GM12878 (cell line): ENCODE measurements around the gene ARHGAP15. TPM values are rescaled to one million over a fixed set of nuclear protein-coding genes. Genes with fewer than 3 reads are reported as not detected.

ENCODE experiments used
- ATAC-seq: fragments of 200-7000 bp; cut with Tn5 transposase; 3 replicates; pipeline ENCODE4 v1.9.1; 2020; ENCODE audit warnings: mild to moderate bottlenecking, moderate library complexity
- BruUV-seq: library from RNA; stranded (reverse); fragments of 400-500 nt; replicated peaks from 2 replicates; lab custom pipeline; 2021; lab: Mats Ljungman, UMichigan
- CTCF ChIA-PET: fragments of 300-600 bp; sonication (Branson Sonifier 250); formaldehyde crosslinking; extraction: SDS; loops from one replicate; lab custom pipeline; 2021; ENCODE audit warnings: inconsistent platforms; lab: Yijun Ruan, JAX
- POLR2A ChIA-PET: fragments of 350-600 bp; formaldehyde crosslinking; extraction: SDS; loops from one replicate; lab custom pipeline; 2021; ENCODE audit warnings: inconsistent platforms; lab: Charles Lee
- RAD21 ChIA-PET: fragments of 300-600 bp; sonication (Branson Sonifier 250); formaldehyde crosslinking; loops from one replicate; lab custom pipeline; 2023; ENCODE audit warnings: antibody characterized with exemption; ENCODE audit not compliant: unreplicated experiment; lab: Charles Lee
- SMC1A ChIA-PET: fragments of 300-600 bp; sonication (Branson Sonifier 250); formaldehyde crosslinking; loops from one replicate; lab custom pipeline; 2023; ENCODE audit not compliant: unreplicated experiment, uncharacterized antibody; lab: Charles Lee
- DNase-seq: peaks from one replicate; pipeline ENCODE4 v3.0.0-alpha.2; 2011; ENCODE audit warnings: low read depth, low spot score
- FAIRE-seq: peaks from 3 replicates; lab custom pipeline; 2011; peaks lifted over from hg19 to GRCh38; lab: Jason Lieb, UNC
- H2AFZ ChIP-seq: 2 replicates; pipeline ENCODE4 v1.6.0; 2011; ENCODE audit warnings: low read depth, low read length, control low read depth; ENCODE audit not compliant: control insufficient read depth
- H3K27ac ChIP-seq: 2 replicates; pipeline ENCODE4 v1.5.1; 2011; ENCODE audit warnings: control low read depth; ENCODE audit not compliant: control insufficient read depth, insufficient read depth
- H3K27me3 ChIP-seq, 2 experiments: replicated peaks in 1 of 2; 2 replicates each; pipeline versions ENCODE4 v1.6.0 to v1.6.1; 2011; ENCODE audit warnings: low read length in 1 of 2; ENCODE audit not compliant: control insufficient read depth in 2 of 2, insufficient read depth in 2 of 2
- H3K36me3 ChIP-seq, 2 experiments: 2 replicates each; pipeline ENCODE4 v1.5.1; 2011; ENCODE audit warnings: low read length in 1 of 2; ENCODE audit not compliant: control insufficient read depth in 2 of 2, insufficient read depth in 2 of 2
- H3K4me1 ChIP-seq: 2 replicates; pipeline ENCODE4 v1.6.1; 2011; ENCODE audit warnings: mild to moderate bottlenecking, low read length, moderate library complexity, mixed read lengths; ENCODE audit not compliant: control insufficient read depth, insufficient read depth
- H3K4me2 ChIP-seq: 2 replicates; pipeline ENCODE4 v1.6.0; 2011; ENCODE audit warnings: control low read depth; ENCODE audit not compliant: control insufficient read depth, insufficient read depth
- H3K4me3 ChIP-seq: fragments of 200-600 bp; sonication (generic); 2 replicates; pipeline ENCODE4 v1.5.1; 2016
- H3K79me2 ChIP-seq: 2 replicates; pipeline ENCODE4 v1.6.0; 2011; ENCODE audit warnings: low read length; ENCODE audit not compliant: control insufficient read depth, insufficient read depth
- H3K9ac ChIP-seq: 2 replicates; pipeline ENCODE4 v1.8.0; 2011; ENCODE audit warnings: low read length, control low read depth, mixed read lengths; ENCODE audit not compliant: control insufficient read depth, insufficient read depth
- H3K9me3 ChIP-seq: replicated peaks from 3 replicates; pipeline ENCODE4 v1.5.1; 2011; ENCODE audit warnings: mild to moderate bottlenecking, low read length; ENCODE audit not compliant: control insufficient read depth, insufficient read depth
- H4K20me1 ChIP-seq: 2 replicates; pipeline ENCODE4 v1.6.0; 2011; ENCODE audit not compliant: control insufficient read depth, insufficient read depth
- JUND ChIP-seq: IDR thresholded peaks from 2 replicates; pipeline ENCODE4 v1.6.1; 2012; ENCODE audit warnings: low read depth, mild to moderate bottlenecking, low read length, improper control_type of control experiment, moderate library complexity
- MXI1 ChIP-seq: fragments of 150-350 bp; IDR thresholded peaks from 2 replicates; pipeline ENCODE4 v1.6.1; 2011; ENCODE audit warnings: low read depth, mild to moderate bottlenecking, inconsistent platforms, low read length, improper control_type of control experiment
- NR2C1 ChIP-seq: fragments of 450-650 bp; IDR thresholded peaks from 2 replicates; pipeline ENCODE4 v1.6.1; 2017; ENCODE audit warnings: antibody characterized with exemption, mild to moderate bottlenecking, moderate library complexity
- PKNOX1 ChIP-seq: fragments of 450-650 bp; IDR thresholded peaks from 2 replicates; pipeline ENCODE4 v1.6.1; 2016; ENCODE audit warnings: mild to moderate bottlenecking
- RB1 ChIP-seq: fragments of 450-650 bp; formaldehyde crosslinking; IDR thresholded peaks from 2 replicates; pipeline ENCODE4 v1.6.1; 2017; ENCODE audit warnings: mild to moderate bottlenecking, borderline replicate concordance
- RELA ChIP-seq: fragments of 450-650 bp; IDR thresholded peaks from 2 replicates; pipeline ENCODE4 v1.8.0; 2014; ENCODE audit warnings: borderline replicate concordance; ENCODE audit not compliant: partially characterized antibody
- SIN3A ChIP-seq: IDR thresholded peaks from 2 replicates; pipeline ENCODE4 v1.6.1; 2012; ENCODE audit warnings: low read depth, low read length, improper control_type of control experiment
- SKIL ChIP-seq: fragments of 450-650 bp; IDR thresholded peaks from 2 replicates; pipeline ENCODE4 v1.6.1; 2017; ENCODE audit warnings: mild to moderate bottlenecking, low read depth, inconsistent platforms; ENCODE audit not compliant: poor library complexity, severe bottlenecking
- SPI1 ChIP-seq: IDR thresholded peaks from 2 replicates; pipeline ENCODE4 v1.6.1; 2011; ENCODE audit warnings: low read depth, mild to moderate bottlenecking, low read length, moderate library complexity, borderline replicate concordance; ENCODE audit not compliant: insufficient read depth
- STAT3 ChIP-seq: IDR thresholded peaks from 2 replicates; pipeline ENCODE4 v1.6.1; 2011; ENCODE audit warnings: low read depth, low read length, improper control_type of control experiment
- SUPT20H ChIP-seq: IDR thresholded peaks from 2 replicates; pipeline ENCODE4 v1.6.1; 2011; ENCODE audit warnings: low read depth, mild to moderate bottlenecking, low read length, moderate library complexity, borderline replicate concordance; ENCODE audit not compliant: control insufficient read depth
- TCF3 ChIP-seq: IDR thresholded peaks from 2 replicates; pipeline ENCODE4 v1.6.1; 2012; ENCODE audit warnings: low read depth, mild to moderate bottlenecking, low read length, borderline replicate concordance; ENCODE audit not compliant: insufficient read depth
- ZBTB33 ChIP-seq: fragments of 450-650 bp; IDR thresholded peaks from 2 replicates; pipeline ENCODE4 v1.6.1; 2017; ENCODE audit warnings: mild to moderate bottlenecking
- WGBS: methylation state at CpG from one replicate; pipeline ENCODE4 v1.1.6; 2016; ENCODE audit warnings: low lambda C conversion rate; ENCODE audit not compliant: insufficient replicate concordance, insufficient coverage; ENCODE audit errors: missing lambda C conversion rate; 5-methylcytosine and 5-hydroxymethylcytosine counted together
- in situ Hi-C: fragments of 300-500 bp; cut with MboI; formaldehyde crosslinking; loops from 9 replicates; pipeline ENCODE4 v1.14.3; 2018; ENCODE audit warnings: mixed read lengths
- intact Hi-C: fragments of 100-400 bp; cut with micrococcal nuclease; formaldehyde crosslinking; loops from one replicate; pipeline ENCODE4 v1.14.2; 2022; ENCODE audit not compliant: unreplicated experiment
- polyA plus RNA-seq, 11 experiments: library from polyadenylated mRNA; depleted of rRNA in 4 of 11; unstranded in 6 of 11; stranded (reverse) in 5 of 11; fragments of >200 nt; fragmentation: Nextera tagmentation in 4 of 11; fragmentation: Illumina TruSeq in 1 of 11; extraction: Ambion mirVana in 4 of 11; extraction: Trizol in 1 of 11; gene quantifications; 1 replicate in 1 of 11; 2 replicates in 10 of 11; pipeline versions ENCODE4 v1.2.1 to v1.2.3, GENCODE V29; 2011 to 2016; ENCODE audit warnings: inconsistent platforms in 2 of 11, missing spikeins in 2 of 11, low read depth in 1 of 11
- total RNA-seq, 4 experiments: library from RNA; depleted of rRNA in 3 of 4; stranded (reverse); fragments of >200 nt in 3 of 4; fragmentation: Illumina TruSeq in 1 of 4; extraction: Trizol in 1 of 4; gene quantifications; 2 replicates each; pipeline versions ENCODE4 v1.2.1 to v1.2.3, GENCODE V29; 2013 to 2021

ARHGAP15 gene
- total and polyA plus RNA-seq, 10 of the 15 experiments (the other 5 are each of a cell fraction or from before 2014, with no cell fraction given): 38.0 to 92.6 (median 66.7) TPM

GRCh38 chr2:143564419-143564818 lies 435.2 kb downstream of the ARHGAP15 start (continued):
- TF ChIP-seq STAT3: no peak
- no peak for TF ChIP-seq ZBTB33
- TF ChIP-seq RELA: no peak
- TF ChIP-seq SPI1: peak; percentile 62; the same call in 1 of the 2 replicates
- TF ChIP-seq TCF3: no peak
- TF ChIP-seq MXI1: no peak
- no peak for TF ChIP-seq PKNOX1

- ATAC-seq (no peak), DNase-seq (no peak), FAIRE-seq (no peak)
- Histone ChIP-seq H4K20me1 (no peaks in the 10 kb centered on the region), H3K4me2 (no peak overlapping the region), H3K9ac (no peak overlapping the region), H3K4me3 (no peak overlapping the region), H3K27me3 (no peaks in the 10 kb centered on the region), H3K36me3 (no peaks in the 10 kb centered on the region; a peak in 2 of 4 replicates), H2AFZ (no peak overlapping the region), H3K79me2 (no peaks in the 10 kb centered on the region), H3K27ac (no peak overlapping the region), H3K4me1 (no peaks in the 10 kb centered on the region), H3K9me3 (no peaks in the 10 kb centered on the region; the same call in 2 of the 3 replicates)
- POLR2A ChIA-PET: no interaction called here
- BruUV-seq: no TSS peak
- in situ Hi-C loops: no loop called here
- intact Hi-C loops: no loop called here
- CTCF ChIA-PET: interaction anchor here (0.9 kb wide), 1 partner anchor 15 kb away, joined by 3 read pairs; no protein-coding TSS in a partner anchor
- RAD21 ChIA-PET: no interaction called here
- no peak for TF ChIP-seq STAT3
- TF ChIP-seq SKIL: no peak
- no peak for TF ChIP-seq RB1
- TF ChIP-seq SUPT20H: no peak
- TF ChIP-seq SIN3A: no peak
- no peak for TF ChIP-seq NR2C1
- TF ChIP-seq JUND: no peak
- 100% methylated on average over 1 of the region's 1 CpG for WGBS
- SMC1A ChIA-PET: interaction anchor here (1.3 to 1.4 kb wide), 2 partner anchors 8 to 11 kb away, joined by 3 to 5 read pairs; no protein-coding TSS in a partner anchor
These were observed 442.5 kb downstream of the ARHGAP15 start for GRCh38 chr2:143571747-143572146.
